Trophoblast cell (in vitro differentiated cells and primary cell): ENCODE measurements around the gene TSNAXIP1.

Experiments used
- DNase-seq, 2 donors: peaks; one replicate each; pipeline ENCODE4 v3.0.0-alpha.2; 2016
- H2AFZ ChIP-seq: 2 replicates; pipeline ENCODE4 v1.6.1; 2013; ENCODE audit warnings: low read length, moderate library complexity, mild to moderate bottlenecking; ENCODE audit not compliant: insufficient read depth, poor library complexity
- H2AK5ac ChIP-seq: 2 replicates; pipeline ENCODE4 v1.6.1; 2013; ENCODE audit warnings: mild to moderate bottlenecking, low read length
- H2BK120ac ChIP-seq: 2 replicates; pipeline ENCODE4 v1.6.1; 2013; ENCODE audit warnings: low read length, mild to moderate bottlenecking, moderate library complexity; ENCODE audit not compliant: insufficient read depth, poor library complexity
- H2BK12ac ChIP-seq: 2 replicates; pipeline ENCODE4 v1.6.1; 2013; ENCODE audit warnings: mild to moderate bottlenecking, low read length, moderate library complexity
- H2BK5ac ChIP-seq: 2 replicates; pipeline ENCODE4 v1.6.1; 2013; ENCODE audit warnings: low read length, low read depth, moderate library complexity, mild to moderate bottlenecking; ENCODE audit not compliant: poor library complexity
- H3K14ac ChIP-seq: 2 replicates; pipeline ENCODE4 v1.6.1; 2013; ENCODE audit warnings: mild to moderate bottlenecking, low read length
- H3K18ac ChIP-seq: 2 replicates; pipeline ENCODE4 v1.6.1; 2013; ENCODE audit warnings: mild to moderate bottlenecking, low read length
- H3K23ac ChIP-seq: 2 replicates; pipeline ENCODE4 v1.6.1; 2013; ENCODE audit warnings: low read length
- H3K27ac ChIP-seq: 2 replicates; pipeline ENCODE4 v1.5.1; 2013; ENCODE audit warnings: low read depth, mild to moderate bottlenecking, inconsistent platforms, low read length, moderate library complexity
- H3K27me3 ChIP-seq: 2 replicates; pipeline ENCODE4 v1.6.1; 2013; ENCODE audit warnings: inconsistent platforms, mild to moderate bottlenecking, low read length, moderate library complexity; ENCODE audit not compliant: insufficient read depth
- H3K36me3 ChIP-seq, 2 experiments: 1 replicate in 1 of 2; 2 replicates in 1 of 2; pipeline ENCODE4 v1.6.1; 2013; ENCODE audit warnings: low read length in 2 of 2, mild to moderate bottlenecking in 2 of 2, moderate library complexity in 1 of 2; ENCODE audit not compliant: insufficient read depth in 2 of 2, control insufficient read depth in 1 of 2
- H3K4ac ChIP-seq: 2 replicates; pipeline ENCODE4 v1.6.1; 2013; ENCODE audit warnings: low read depth, mild to moderate bottlenecking, low read length, moderate library complexity
- H3K4me1 ChIP-seq, 2 experiments: 1 replicate in 1 of 2; 2 replicates in 1 of 2; pipeline ENCODE4 v1.6.1; 2013; ENCODE audit warnings: low read length in 2 of 2, mild to moderate bottlenecking in 2 of 2, moderate library complexity in 1 of 2; ENCODE audit not compliant: insufficient read depth in 2 of 2, control insufficient read depth in 1 of 2
- H3K4me2 ChIP-seq: 2 replicates; pipeline ENCODE4 v1.6.1; 2013; ENCODE audit warnings: inconsistent platforms, mild to moderate bottlenecking, low read length, moderate library complexity
- H3K4me3 ChIP-seq: 2 replicates; pipeline ENCODE4 v1.5.1; 2013; ENCODE audit warnings: mild to moderate bottlenecking, low read depth, low read length, inconsistent platforms
- H3K79me1 ChIP-seq: one replicate; pipeline ENCODE4 v1.6.1; 2013; ENCODE audit warnings: low read length
- H3K79me2 ChIP-seq: 2 replicates; pipeline ENCODE4 v1.6.1; 2013; ENCODE audit warnings: low read length, mild to moderate bottlenecking; ENCODE audit not compliant: control insufficient read depth, insufficient read depth, poor library complexity
- H3K9ac ChIP-seq: 2 replicates; pipeline ENCODE4 v1.6.1; 2013; ENCODE audit warnings: mild to moderate bottlenecking, low read length
- H3K9me3 ChIP-seq: 2 replicates; pipeline ENCODE4 v1.6.1; 2013; ENCODE audit warnings: low read depth, mild to moderate bottlenecking, control low read depth, inconsistent platforms, low read length; ENCODE audit not compliant: insufficient read depth
- H4K12ac ChIP-seq: 2 replicates; pipeline ENCODE4 v1.6.1; 2013; ENCODE audit warnings: low read depth, mild to moderate bottlenecking, low read length, moderate library complexity
- H4K8ac ChIP-seq: 2 replicates; pipeline ENCODE4 v1.6.1; 2013; ENCODE audit warnings: low read depth, mild to moderate bottlenecking, low read length, moderate library complexity
- H4K91ac ChIP-seq: one replicate; pipeline ENCODE4 v1.6.1; 2013; ENCODE audit warnings: low read depth, mild to moderate bottlenecking, low read length, moderate library complexity
- WGBS: extraction: QIAGEN DNeasy Blood & Tissue Kit; methylation state at CpG from one replicate; pipeline ENCODE4 v1.1.7; 2013; ENCODE audit warnings: missing lambda C conversion rate; ENCODE audit not compliant: insufficient read length, insufficient coverage; ENCODE audit errors: extremely low coverage; 5-methylcytosine and 5-hydroxymethylcytosine counted together

The TSNAXIP1 gene

GRCh38 chr16:67845291-67846062 is 38.8 kb downstream of the TSNAXIP1 start:
- H3K4ac ChIP-seq, result peak overlapping the region; percentile 40
- no peaks in the 10 kb centered on the region for H3K9me3 ChIP-seq
- H3K4me3 ChIP-seq, result no peak overlapping the region
- H3K18ac ChIP-seq, result peak overlapping the region; percentile 25
- no peaks in the 10 kb centered on the region for H3K27me3 ChIP-seq
- peaks cover 19% of the 10 kb centered on the region for H3K79me1 ChIP-seq
- H4K12ac ChIP-seq, result no peak overlapping the region
- peak overlapping the region; percentile 86 for H3K4me2 ChIP-seq
- peak overlapping the region; percentile 56 for H4K8ac ChIP-seq
- no peak overlapping the region for H2AFZ ChIP-seq
- peaks cover 21 to 25% of the 10 kb centered on the region in 2 experiments for H3K4me1 ChIP-seq
- H2BK5ac ChIP-seq, result peak overlapping the region; percentile 11
- H2BK12ac ChIP-seq, result peak overlapping the region; percentile 16
- peak overlapping the region; percentile 41 for H3K14ac ChIP-seq
- peaks cover 26% of the 10 kb centered on the region for H3K79me2 ChIP-seq
- H3K9ac ChIP-seq, result no peak overlapping the region
- DNase-seq, result no peak
- H2AK5ac ChIP-seq, result no peak overlapping the region
- peaks cover 5 to 18% of the 10 kb centered on the region in 2 experiments for H3K36me3 ChIP-seq
- H3K27ac ChIP-seq, result peak overlapping the region; percentile 93
- no peak overlapping the region for H3K23ac ChIP-seq
- WGBS, result no CpG with 5 or more reads among the region's 5 CpGs
- H4K91ac ChIP-seq, result peak overlapping the region; percentile 41
- H2BK120ac ChIP-seq, result peak overlapping the region; percentile 10

GRCh38 chr16:67846063-67846319 is 39.3 kb downstream of the TSNAXIP1 start:
- Histone ChIP-seq H3K27me3 (no peaks in the 10 kb centered on the region), H3K79me1 (peaks cover 19% of the 10 kb centered on the region)

DNA sequence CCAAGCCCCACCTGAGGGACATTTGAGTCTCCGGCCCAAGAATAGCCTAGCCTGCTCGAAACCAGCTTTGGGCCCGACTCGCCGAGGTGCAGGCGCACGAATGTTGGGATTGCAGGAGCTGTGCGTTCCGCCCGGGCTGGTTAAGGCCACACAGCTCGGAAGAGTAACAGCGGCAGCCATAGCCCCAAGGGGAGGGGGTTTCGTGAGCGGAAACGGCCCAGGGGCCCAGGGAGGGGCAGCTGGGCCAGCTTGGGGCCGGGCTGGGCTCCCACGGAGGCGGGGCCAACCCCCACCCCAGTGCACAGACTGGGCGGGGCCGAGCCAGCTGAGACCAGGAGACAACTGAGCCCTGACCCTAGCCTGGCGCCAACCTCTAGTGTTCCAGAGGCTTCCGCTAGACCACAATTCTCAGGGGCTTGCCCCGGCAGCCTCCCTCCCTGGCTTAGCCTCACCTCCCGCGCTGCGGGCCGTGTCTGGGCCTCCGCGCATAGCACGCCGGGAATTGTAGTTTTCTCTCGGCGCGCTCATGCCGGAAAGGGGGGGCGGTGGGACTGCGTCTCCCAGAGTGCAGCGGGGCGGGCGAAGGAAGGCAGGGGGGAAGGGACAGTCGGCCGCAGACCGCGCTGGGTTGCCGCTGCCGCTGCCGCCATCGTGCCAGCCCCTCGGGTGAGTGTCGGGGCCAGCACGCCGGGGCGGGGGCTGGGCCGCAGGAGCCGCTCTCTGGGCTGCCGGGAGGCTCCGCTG is 39.8 kb downstream of the TSNAXIP1 start, which contains the start of gene NUTF2:
Gene NUTF2 (plus strand): TSS at position 614 of the 744 bp plus-strand sequence. CDS start 18,198 bp downstream, outside the sequence.
- Histone ChIP-seq H2BK120ac (peak within 1 kb of the TSS; percentile 87), H3K4me3 (peak within 1 kb of the TSS; percentile 95), H3K79me1 (peaks cover 18% of the 10 kb centered on the region), H3K4me2 (peak within 1 kb of the TSS; percentile 86), H2AFZ (peak within 1 kb of the TSS; percentile 79), H4K91ac (peak within 1 kb of the TSS; percentile 97), H3K9ac (peak within 1 kb of the TSS; percentile 99), H3K18ac (peak within 1 kb of the TSS; percentile 96), H3K4ac (peak within 1 kb of the TSS; percentile 93), H2BK5ac (peak within 1 kb of the TSS; percentile 95), H3K36me3 (peaks cover 6 to 20% of the 10 kb centered on the region in 2 experiments), H3K14ac (peak within 1 kb of the TSS; percentile 96), H3K27ac (peak within 1 kb of the TSS; percentile 93), H4K12ac (peak within 1 kb of the TSS; percentile 92), H3K79me2 (peaks cover 27% of the 10 kb centered on the region), H4K8ac (peak within 1 kb of the TSS; percentile 98), H3K4me1 (peaks cover 22% of the 10 kb centered on the region in 2 experiments), H3K9me3 (no peaks in the 10 kb centered on the region), H3K27me3 (no peaks in the 10 kb centered on the region), H3K23ac (no peak within 1 kb of the TSS), H2AK5ac (peak within 1 kb of the TSS; percentile 94), H2BK12ac (peak within 1 kb of the TSS; percentile 42)
- DNase-seq, result peak; percentile 95 to 97
- WGBS, result no CpG with 5 or more reads among the region's 57 CpGs

More at GRCh38 chr16:67846063-67846319, 39.3 kb downstream of the TSNAXIP1 start:
- Histone ChIP-seq H3K27ac (peak overlapping the region; percentile 93), H3K79me2 (peaks cover 27% of the 10 kb centered on the region), H2BK5ac (peak overlapping the region; percentile 95), H3K14ac (peak overlapping the region; percentile 96), H2AK5ac (peak overlapping the region; percentile 94), H3K4me3 (peak overlapping the region; percentile 95), H2AFZ (peak overlapping the region; percentile 79), H3K9ac (peak overlapping the region; percentile 89), H3K4me2 (peak overlapping the region; percentile 86), H4K8ac (peak overlapping the region; percentile 98), H2BK12ac (peak overlapping the region; percentile 16), H2BK120ac (peak overlapping the region; percentile 87), H3K36me3 (peaks cover 6 to 20% of the 10 kb centered on the region in 2 experiments), H4K91ac (peak overlapping the region; percentile 97), H3K23ac (no peak overlapping the region), H3K4me1 (peaks cover 23 to 25% of the 10 kb centered on the region in 2 experiments), H3K9me3 (no peaks in the 10 kb centered on the region), H3K4ac (peak overlapping the region; percentile 90), H3K18ac (peak overlapping the region; percentile 96), H4K12ac (peak overlapping the region; percentile 92)
- no peak for DNase-seq
- WGBS, result no CpG with 5 or more reads among the region's 2 CpGs

DNA sequence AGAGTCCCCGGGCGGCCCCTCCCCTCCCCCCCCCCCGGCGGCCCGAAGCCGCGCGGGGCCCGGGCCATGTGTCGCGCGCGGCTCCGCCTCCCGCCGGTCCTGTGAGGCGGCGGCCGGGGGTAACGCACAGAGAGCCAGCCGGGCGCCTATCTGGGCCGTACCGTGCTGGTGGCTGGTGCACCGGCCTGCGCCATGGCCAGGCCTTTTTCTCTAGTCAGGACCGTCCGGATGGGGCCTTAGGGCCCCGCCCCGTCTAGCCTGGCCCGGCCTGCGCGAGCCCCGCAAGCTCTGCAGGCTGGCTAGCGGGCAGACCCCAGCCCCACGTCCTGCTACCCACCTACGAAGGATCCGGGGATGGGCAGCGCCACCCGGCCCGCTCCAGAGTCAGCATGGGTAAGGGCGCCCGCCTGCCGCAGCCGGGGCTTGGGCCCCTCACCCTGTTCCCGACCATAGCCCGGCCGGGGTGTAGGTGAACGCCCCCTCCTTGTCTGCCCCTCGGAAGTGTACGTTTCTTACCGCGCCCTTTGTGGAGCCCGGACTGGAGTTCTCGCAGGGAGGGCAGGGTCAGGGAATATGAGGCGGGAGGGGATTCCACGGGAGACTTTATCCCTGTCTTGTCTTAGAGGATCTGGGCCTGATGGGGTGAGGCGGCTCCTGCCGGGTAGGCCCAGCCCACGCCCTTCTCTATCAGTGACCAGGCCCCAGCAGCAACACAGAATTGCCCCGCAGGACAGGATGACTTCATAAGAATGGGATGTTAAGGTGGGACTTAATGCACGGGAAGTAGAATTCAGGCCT is 40.6 kb downstream of the TSNAXIP1 start, which contains the start of gene CENPT:
Gene CENPT (minus strand): TSS at position 630 of the 798 bp plus-strand sequence. CDS start 13,834 bp downstream, outside the sequence.
- no CpG with 5 or more reads among the region's 62 CpGs for WGBS

More for the DNA sequence above, 40.6 kb downstream of the TSNAXIP1 start, which contains the start of gene CENPT:
- H3K18ac ChIP-seq, result peak within 1 kb of the TSS; percentile 76
- peak; percentile 88 to 90 for DNase-seq
- peak within 1 kb of the TSS; percentile 99 for H3K9ac ChIP-seq
- H3K36me3 ChIP-seq, result peaks cover 9 to 23% of the 10 kb centered on the region in 2 experiments
- H3K4me2 ChIP-seq, result peak within 1 kb of the TSS; percentile 86
- peaks cover 13% of the 10 kb centered on the region for H3K79me1 ChIP-seq
- H3K14ac ChIP-seq, result peak within 1 kb of the TSS; percentile 71
- peak within 1 kb of the TSS; percentile 92 for H4K12ac ChIP-seq
- no peaks in the 10 kb centered on the region for H3K27me3 ChIP-seq
- H3K9me3 ChIP-seq, result no peaks in the 10 kb centered on the region
- peaks cover 20 to 21% of the 10 kb centered on the region in 2 experiments for H3K4me1 ChIP-seq
- peak within 1 kb of the TSS; percentile 24 for H2AK5ac ChIP-seq
- peak within 1 kb of the TSS; percentile 93 for H3K4ac ChIP-seq
- H3K27ac ChIP-seq, result peak within 1 kb of the TSS; percentile 93
- no peak within 1 kb of the TSS for H2BK12ac ChIP-seq
- H4K91ac ChIP-seq, result peak within 1 kb of the TSS; percentile 97
- H3K79me2 ChIP-seq, result peaks cover 30% of the 10 kb centered on the region
- H3K4me3 ChIP-seq, result peak within 1 kb of the TSS; percentile 95
- H4K8ac ChIP-seq, result peak within 1 kb of the TSS; percentile 98
- H2BK120ac ChIP-seq, result peak within 1 kb of the TSS; percentile 87
- peak within 1 kb of the TSS; percentile 19 for H2AFZ ChIP-seq
- no peak within 1 kb of the TSS for H3K23ac ChIP-seq
- peak within 1 kb of the TSS; percentile 95 for H2BK5ac ChIP-seq
